PC-3 (cell line): ENCODE results near the gene ERMN. TPM values are rescaled to one million over a fixed set of nuclear protein-coding genes. Genes with fewer than 3 reads are reported as not detected.

Experiments
- ATAC-seq: fragments of 200-7000 bp; cut with Tn5 transposase; 2 replicates; pipeline ENCODE4 v1.9.1; 2020; ENCODE audit warnings: mild to moderate bottlenecking, moderate library complexity
- BruUV-seq: library from RNA; stranded (reverse); fragments of 400-500 nt; replicated peaks from 2 replicates; lab custom pipeline; 2021; lab: Mats Ljungman, UMichigan
- CTCF ChIA-PET: fragments of 300-600 bp; sonication (Branson Sonifier 250); formaldehyde crosslinking; loops from one replicate; lab custom pipeline; 2022; ENCODE audit warnings: antibody characterized with exemption; lab: Charles Lee
- POLR2A ChIA-PET: fragments of 300-600 bp; sonication (Branson Sonifier 250); formaldehyde crosslinking; loops from one replicate; lab custom pipeline; 2022; ENCODE audit warnings: antibody characterized with exemption; ENCODE audit not compliant: unreplicated experiment; lab: Charles Lee
- DNase-seq: peaks from one replicate; pipeline ENCODE4 v3.0.0-alpha.2; 2015
- H2AFZ ChIP-seq: fragments of 300-600 bp; sonication (generic); 2 replicates; pipeline ENCODE4 v1.6.0; 2016; ENCODE audit warnings: antibody characterized with exemption, low read length
- H3F3A ChIP-seq: fragments of 300-600 bp; sonication (generic); one replicate; pipeline ENCODE4 v1.6.0; 2017; ENCODE audit warnings: antibody characterized with exemption, low read length, control low read depth, mild to moderate bottlenecking; ENCODE audit not compliant: unreplicated experiment
- H3K27ac ChIP-seq: fragments of 300-600 bp; sonication (generic); 2 replicates; pipeline ENCODE4 v1.5.1; 2016; ENCODE audit warnings: mild to moderate bottlenecking, low read length
- H3K27me3 ChIP-seq: fragments of 300-600 bp; sonication (generic); 2 replicates; pipeline ENCODE4 v1.6.1; 2016; ENCODE audit warnings: low read length, mixed read lengths
- H3K36me3 ChIP-seq: fragments of 300-600 bp; sonication (generic); 2 replicates; pipeline ENCODE4 v1.6.1; 2016; ENCODE audit warnings: low read depth, mixed run types, low read length, mixed read lengths
- H3K4me1 ChIP-seq: fragments of 300-600 bp; sonication (generic); 2 replicates; pipeline ENCODE4 v1.5.1; 2016; ENCODE audit warnings: low read length; ENCODE audit not compliant: insufficient read depth
- H3K4me2 ChIP-seq: fragments of 300-600 bp; sonication (generic); 2 replicates; pipeline ENCODE4 v1.6.0; 2016; ENCODE audit warnings: low read length
- H3K4me3 ChIP-seq: fragments of 300-600 bp; sonication (generic); 2 replicates; pipeline ENCODE4 v1.5.1; 2016; ENCODE audit warnings: mild to moderate bottlenecking, low read length, mixed read lengths
- H3K79me2 ChIP-seq: fragments of 300-600 bp; sonication (generic); 2 replicates; pipeline ENCODE4 v1.6.1; 2017; ENCODE audit warnings: low read length, mixed read lengths
- H3K9ac ChIP-seq: fragments of 300-600 bp; sonication (generic); 2 replicates; pipeline ENCODE4 v1.6.0; 2016; ENCODE audit warnings: mild to moderate bottlenecking, low read length
- H3K9me2 ChIP-seq: fragments of 300-600 bp; sonication (generic); replicated peaks from 2 replicates; pipeline ENCODE4 v1.6.1; 2016; ENCODE audit warnings: mixed run types, low read length, mixed read lengths
- H3K9me3 ChIP-seq: fragments of 300-600 bp; sonication (generic); 2 replicates; pipeline ENCODE4 v1.6.1; 2016; ENCODE audit warnings: low read length, mixed read lengths
- H4K20me1 ChIP-seq: fragments of 300-600 bp; sonication (generic); 2 replicates; pipeline ENCODE4 v1.6.1; 2016; ENCODE audit warnings: low read length, mixed read lengths
- CTCF ChIP-seq: fragments of 300-600 bp; sonication (generic); conservative IDR thresholded peaks from 2 replicates; pipeline ENCODE4 v1.5.1; 2017; ENCODE audit warnings: antibody characterized with exemption, low read depth, mild to moderate bottlenecking, low read length
- EZH2 ChIP-seq: fragments of 300-600 bp; sonication (generic); IDR thresholded peaks from one replicate; pipeline ENCODE4 v1.6.1; 2017; ENCODE audit warnings: antibody characterized with exemption, mild to moderate bottlenecking, low read length; ENCODE audit not compliant: unreplicated experiment
- EZH2phosphoT487 ChIP-seq: fragments of 300-600 bp; sonication (generic); IDR thresholded peaks from 2 replicates; pipeline ENCODE4 v1.6.1; 2018; ENCODE audit warnings: mild to moderate bottlenecking, antibody characterized with exemption, low read length, borderline replicate concordance
- intact Hi-C: fragments of 100-400 bp; cut with micrococcal nuclease; formaldehyde crosslinking; loops from 2 replicates; pipeline ENCODE4 v1.9.0; 2023
- total RNA-seq: library from RNA; depleted of rRNA; stranded (reverse); fragments of >200 nt; gene quantifications from 2 replicates; pipeline ENCODE4 v1.2.3, GENCODE V29; 2014

ERMN gene
- total RNA-seq, 1 experiment from 2014 or later = not detected

- Histone ChIP-seq H3K79me2 (no peaks in the 10 kb centered on the region), H3F3A (no peaks in the 10 kb centered on the region), H3K27me3 (no peaks in the 10 kb centered on the region), H3K4me3 (no peak overlapping the region), H3K27ac (no peak overlapping the region), H3K4me1 (peaks cover 13% of the 10 kb centered on the region), H3K9me2 (no peaks in the 10 kb centered on the region), H3K9ac (no peak overlapping the region), H2AFZ (no peak overlapping the region), H3K4me2 (no peak overlapping the region), H3K36me3 (no peaks in the 10 kb centered on the region), H4K20me1 (no peaks in the 10 kb centered on the region), H3K9me3 (no peaks in the 10 kb centered on the region)
- intact Hi-C loops = loop anchor here (2.0 to 5.0 kb wide), 2 partner anchors 24 to 160 kb away; no protein-coding TSS in a partner anchor
- POLR2A ChIA-PET = no interaction called here
- CTCF ChIA-PET = interaction anchor here (0.6 to 1.6 kb wide), 4 partner anchors 9 to 65 kb away, joined by 3 to 10 read pairs (median 6); no protein-coding TSS in a partner anchor
- no TSS peak for BruUV-seq
- ATAC-seq = no peak
- TF ChIP-seq EZH2phosphoT487 = no peak
- no peak for TF ChIP-seq EZH2
- no peak for TF ChIP-seq CTCF
- no peak for DNase-seq
These were observed 1.6 kb upstream of the ERMN start for GRCh38 chr2:157327200-157327599.

- DNase-seq (no peak), ATAC-seq (no peak)
- H3F3A ChIP-seq = no peaks in the 10 kb centered on the region
- H3K9me3 ChIP-seq = no peaks in the 10 kb centered on the region
- H3K36me3 ChIP-seq = no peaks in the 10 kb centered on the region
- POLR2A ChIA-PET = no interaction called here
- no peaks in the 10 kb centered on the region for H4K20me1 ChIP-seq
- H3K4me1 ChIP-seq = peaks cover 13% of the 10 kb centered on the region
- no peak for TF ChIP-seq EZH2
- TF ChIP-seq CTCF = no peak
- TF ChIP-seq EZH2phosphoT487 = no peak
- no peaks in the 10 kb centered on the region for H3K27me3 ChIP-seq
- H2AFZ ChIP-seq = no peak overlapping the region
- no peaks in the 10 kb centered on the region for H3K79me2 ChIP-seq
- intact Hi-C loops = loop anchor here (2.0 to 5.0 kb wide), 2 partner anchors 24 to 161 kb away; no protein-coding TSS in a partner anchor
- no peak overlapping the region for H3K4me2 ChIP-seq
- H3K9me2 ChIP-seq = no peaks in the 10 kb centered on the region
- no peak overlapping the region for H3K4me3 ChIP-seq
- CTCF ChIA-PET = interaction anchor here (1.6 kb wide), 1 partner anchor 10 kb away, joined by 10 read pairs; no protein-coding TSS in a partner anchor
- no peak overlapping the region for H3K27ac ChIP-seq
- no TSS peak for BruUV-seq
- H3K9ac ChIP-seq = no peak overlapping the region
These were observed 1.1 kb upstream of the ERMN start for GRCh38 chr2:157326698-157327097.

- H3F3A ChIP-seq = no peaks in the 10 kb centered on the region
- H3K4me2 ChIP-seq = no peak overlapping the region
These were observed 1.2 kb downstream of the ERMN start for GRCh38 chr2:157324331-157324843.

More at GRCh38 chr2:157324331-157324843, 1.2 kb downstream of the ERMN start:
- peaks cover 4% of the 10 kb centered on the region for H3K4me1 ChIP-seq
- intact Hi-C loops = no loop called here
- TF ChIP-seq CTCF (no peak), EZH2phosphoT487 (no peak)
- CTCF ChIA-PET = no interaction called here
- DNase-seq = no peak
- no peak for ATAC-seq
- H3K79me2 ChIP-seq = no peaks in the 10 kb centered on the region
- no peaks in the 10 kb centered on the region for H4K20me1 ChIP-seq
- BruUV-seq = no TSS peak
- no peaks in the 10 kb centered on the region for H3K27me3 ChIP-seq
- no peaks in the 10 kb centered on the region for H3K36me3 ChIP-seq
- H2AFZ ChIP-seq = no peak overlapping the region
- no peak overlapping the region for H3K27ac ChIP-seq
- H3K9ac ChIP-seq = no peak overlapping the region
- H3K4me3 ChIP-seq = no peak overlapping the region
- H3K9me2 ChIP-seq = no peaks in the 10 kb centered on the region
- H3K9me3 ChIP-seq = no peaks in the 10 kb centered on the region
- POLR2A ChIA-PET = no interaction called here
